HG02678 (cell line): ENCODE data around the gene CTSH.
"Not testable (repeated sequence)": the region's sequence is repeated elsewhere in the genome, so short reads cannot be mapped to it uniquely, and the experiment has no call there.

ENCODE experiments used
- ATAC-seq: cut with Tn5 transposase; IDR thresholded peaks from one replicate; pipeline ENCODE4 v1.9.1; 2021; ENCODE audit warnings: mild to moderate bottlenecking, moderate library complexity; ENCODE audit not compliant: unreplicated experiment

The CTSH gene

DNA sequence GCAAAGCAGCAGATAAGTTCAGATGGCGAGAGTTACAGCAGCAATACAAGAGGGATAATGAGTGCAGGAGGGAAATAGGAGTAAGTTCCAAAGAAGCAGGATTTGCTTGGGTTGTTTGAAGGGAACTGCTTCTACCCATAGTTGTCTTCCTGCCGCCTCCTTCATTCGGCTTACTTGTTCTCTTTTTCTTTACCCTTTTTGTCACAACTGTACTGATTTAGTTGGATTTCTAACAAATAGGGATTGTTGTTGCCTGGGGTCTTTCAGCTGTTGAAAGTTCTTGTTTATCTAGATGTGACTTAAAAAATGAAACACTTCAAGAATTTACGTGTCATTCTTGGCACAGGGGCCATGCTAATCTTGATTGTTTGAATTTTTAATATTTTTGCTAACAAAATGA is 46.3 kb downstream of the CTSH start:
- no peak for ATAC-seq

DNA sequence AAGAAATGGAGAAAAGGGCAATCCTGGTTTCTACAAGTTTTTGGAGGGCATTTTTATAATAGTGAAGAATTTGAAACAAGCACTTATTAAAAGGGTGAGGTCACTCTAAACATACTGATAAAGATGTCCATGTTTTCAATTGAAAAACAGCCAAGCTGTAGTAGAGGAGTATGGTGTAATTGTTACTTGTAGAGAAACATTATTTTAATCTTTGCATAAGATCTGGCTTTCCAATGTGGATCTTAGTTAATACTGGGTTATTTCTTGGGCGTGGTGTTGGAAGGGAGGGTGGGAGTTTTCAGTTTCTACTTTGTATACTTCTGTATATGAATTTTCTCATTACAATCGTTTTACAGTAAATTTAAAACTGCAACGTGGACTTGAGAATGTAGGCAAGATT is 49.4 kb downstream of the CTSH start:
- no peak for ATAC-seq

DNA sequence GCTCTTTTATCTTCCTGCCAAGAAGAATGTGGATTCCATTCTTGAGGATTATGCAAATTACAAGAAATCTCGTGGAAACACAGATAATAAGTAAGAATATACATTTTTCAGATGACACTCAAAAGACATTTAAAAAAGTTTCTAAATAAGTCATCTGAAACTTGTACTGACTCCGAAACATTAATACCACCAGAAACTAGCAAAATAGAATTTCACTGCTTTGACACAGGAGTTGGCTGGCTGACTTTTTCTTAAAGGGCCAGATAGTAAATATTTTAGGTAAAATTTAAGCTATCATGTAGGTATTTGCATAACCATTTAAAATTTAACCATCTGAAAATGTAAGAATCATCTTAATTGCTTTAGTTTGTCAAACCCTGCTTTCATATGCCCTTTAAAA is 51.3 kb downstream of the CTSH start:
- ATAC-seq: no peak

DNA sequence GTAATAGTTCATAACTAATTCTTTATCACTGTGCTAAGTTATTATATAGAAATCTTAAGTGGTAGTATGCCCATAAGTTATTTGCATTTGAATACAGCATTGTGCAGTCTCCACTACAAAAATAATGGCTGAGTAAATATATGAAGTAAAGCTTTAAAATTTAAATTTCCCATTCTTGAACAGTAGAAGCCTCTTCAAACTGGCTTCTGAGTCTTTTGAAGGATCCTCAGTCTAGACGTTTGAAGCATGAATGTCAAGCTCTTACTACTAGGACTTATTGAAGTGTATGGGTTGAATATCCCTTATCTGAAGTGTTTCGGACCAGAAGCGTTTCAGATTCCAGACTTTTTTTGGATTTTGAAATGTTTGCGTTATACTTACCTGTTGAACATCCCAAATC is 55.8 kb downstream of the CTSH start:
- ATAC-seq: no peak

DNA sequence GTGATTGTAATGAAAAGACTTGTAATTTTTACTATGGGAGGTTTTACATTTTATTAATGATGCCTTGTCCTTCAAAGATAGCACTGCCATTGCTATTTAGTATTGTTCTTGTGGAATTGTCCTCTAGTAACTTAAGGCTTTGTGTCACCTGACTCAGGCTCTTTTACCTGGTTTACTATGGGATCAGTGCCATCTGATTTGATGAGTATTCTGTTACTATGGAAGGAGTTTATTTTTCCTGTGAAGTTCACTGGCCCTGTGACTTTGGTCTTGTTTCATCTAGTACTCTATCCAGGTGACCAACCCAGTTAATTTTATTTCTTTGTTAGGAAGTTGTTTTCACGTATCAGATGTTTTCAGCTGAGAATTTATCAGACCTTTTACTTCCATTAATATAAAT is 63.2 kb downstream of the CTSH start:
- ATAC-seq: no peak

DNA sequence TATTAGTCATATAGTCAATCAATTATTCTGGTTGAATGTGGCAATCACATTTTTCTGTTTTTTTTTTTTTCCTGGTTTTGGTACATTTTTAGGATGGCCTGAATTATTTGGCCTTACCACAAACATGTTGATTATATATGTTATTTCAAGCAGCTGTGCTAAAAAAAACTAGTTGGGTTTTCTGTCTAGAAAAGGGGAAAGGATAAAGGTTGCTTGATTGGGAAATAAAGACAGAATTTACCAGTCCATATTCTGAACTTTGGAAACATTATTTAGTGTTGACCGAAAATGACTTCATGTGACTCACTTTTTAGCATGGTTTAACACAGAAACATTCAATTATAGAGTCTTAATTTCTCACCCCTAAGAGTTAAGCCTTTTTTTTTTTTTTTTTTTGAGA is 64.0 kb downstream of the CTSH start:
- no peak for ATAC-seq

DNA sequence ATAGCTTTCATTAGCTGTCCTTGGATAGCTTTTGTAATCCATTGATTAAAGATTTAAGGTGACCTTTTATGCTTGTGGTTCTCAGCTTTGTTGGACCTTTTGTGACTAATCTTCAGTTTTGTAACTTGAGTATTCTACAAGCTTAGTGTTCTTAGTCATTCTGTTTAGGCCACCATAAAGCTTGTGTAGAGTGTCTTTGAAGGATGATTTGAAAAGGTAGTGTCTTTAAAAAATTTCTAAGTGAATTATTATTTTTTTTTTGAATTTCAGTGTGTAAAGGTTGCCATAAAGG is 64.7 kb downstream of the CTSH start:
- no peak for ATAC-seq

DNA sequence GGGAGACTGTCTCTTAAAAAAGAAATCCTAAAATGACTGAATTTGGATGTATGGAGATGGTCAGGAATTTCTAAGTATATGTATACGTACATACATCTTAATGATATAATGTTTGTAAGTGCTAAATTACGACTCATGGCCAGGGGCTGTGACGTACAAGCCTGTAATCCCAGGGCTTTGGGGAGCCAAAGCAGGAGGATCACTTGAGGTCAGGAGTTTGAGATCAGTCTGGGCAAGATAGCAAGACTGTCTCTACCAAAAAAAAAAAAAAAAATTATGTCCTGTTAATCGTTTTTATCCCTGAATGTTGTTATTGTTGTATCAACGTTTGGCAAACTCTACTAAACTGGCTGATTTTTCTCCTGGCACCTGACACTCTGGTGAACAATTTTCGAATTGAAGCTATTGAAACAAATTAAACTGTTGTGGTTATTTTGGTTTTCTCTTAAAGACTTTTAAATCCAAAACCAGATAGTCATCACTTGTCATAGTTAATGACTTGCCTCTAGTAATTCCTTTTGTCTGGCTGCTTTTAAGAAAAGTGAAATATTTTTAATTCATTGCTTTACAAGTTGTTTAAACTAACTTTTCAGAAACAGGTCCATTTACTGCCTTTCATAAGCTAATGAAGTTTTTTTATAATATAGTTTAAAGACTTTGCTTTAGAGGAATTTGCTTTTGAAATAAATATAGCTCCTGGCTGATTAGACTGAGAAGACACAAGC is 65.2 kb downstream of the CTSH start:
- ATAC-seq: no peak

DNA sequence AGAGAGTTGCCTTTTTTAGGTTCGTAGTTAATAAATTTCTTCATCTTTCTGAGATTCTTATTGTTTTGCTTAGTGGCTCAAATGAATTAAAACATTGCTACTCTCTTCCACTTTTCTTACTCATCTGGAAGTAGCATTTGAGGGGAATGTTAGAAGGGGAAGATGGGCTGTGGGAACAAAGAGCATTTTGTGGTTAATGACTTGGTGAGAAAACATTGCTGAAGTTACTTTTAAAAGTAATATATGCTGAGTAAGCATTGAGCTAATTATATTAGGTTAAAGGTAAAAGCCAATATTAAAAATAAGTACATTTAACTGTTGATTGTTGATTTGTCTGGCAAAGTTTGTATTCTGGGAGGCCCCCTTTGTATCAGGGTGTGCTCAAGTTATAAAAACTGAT is 66.5 kb downstream of the CTSH start:
- no peak for ATAC-seq

DNA sequence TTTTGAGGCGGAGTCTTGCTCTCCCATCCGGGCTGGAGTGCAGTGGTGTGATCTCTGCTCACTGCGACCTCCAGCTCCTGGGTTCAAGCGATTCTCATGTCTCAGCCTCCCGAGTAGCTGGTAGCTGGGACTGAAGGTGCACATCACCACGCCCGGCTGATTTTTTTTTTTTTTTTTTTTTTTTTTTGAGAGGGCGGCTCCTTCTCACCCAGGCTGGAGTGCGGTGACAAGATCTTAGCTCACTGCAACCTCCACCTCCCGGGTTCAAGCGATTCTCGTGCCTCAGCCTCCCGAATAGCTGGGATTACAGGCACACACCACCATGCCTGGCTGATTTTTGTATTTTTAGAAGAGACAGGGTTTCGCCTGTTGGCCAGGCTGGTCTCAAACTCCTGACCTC is 67.9 kb downstream of the CTSH start:
- not testable (repeated sequence) for ATAC-seq

DNA sequence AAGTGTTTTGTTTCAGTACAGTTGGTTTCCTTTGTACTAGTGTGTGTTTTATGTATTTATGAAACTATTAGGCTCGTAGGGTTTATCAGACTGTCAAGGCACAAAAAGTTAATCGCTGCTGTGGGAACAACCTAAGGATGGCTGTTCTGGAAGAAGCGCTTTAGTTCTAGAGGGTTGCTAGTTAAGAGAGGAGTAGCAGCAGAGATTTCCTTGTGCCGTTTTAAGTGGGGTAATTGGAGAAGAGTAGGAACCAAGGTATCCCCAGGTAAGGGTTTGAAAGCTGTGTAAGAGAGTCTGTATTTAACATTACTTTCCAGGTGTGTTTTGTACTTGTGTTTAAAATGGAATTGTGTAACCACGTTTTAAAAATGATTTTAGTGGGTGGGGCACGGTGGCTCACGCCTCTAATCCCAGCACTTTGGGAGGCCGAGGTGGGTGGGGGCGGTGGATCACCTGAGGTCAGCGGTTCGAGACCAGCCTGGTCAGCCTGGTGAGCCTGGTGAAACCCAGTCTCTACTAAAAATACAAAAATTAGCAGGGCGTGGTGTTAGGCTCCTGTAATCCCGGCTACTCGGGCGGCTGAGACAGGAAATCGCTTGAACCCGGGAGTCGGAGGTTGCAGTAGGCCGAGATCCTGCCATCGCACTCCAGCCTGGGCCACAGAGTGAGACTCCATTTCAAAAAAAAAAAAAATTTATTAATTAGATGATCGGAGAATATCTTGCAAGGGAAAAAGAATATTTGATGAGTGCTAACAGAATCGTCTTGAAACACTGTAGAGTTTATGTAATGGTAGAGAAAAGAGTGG is 69.5 kb downstream of the CTSH start:
- no peak for ATAC-seq

DNA sequence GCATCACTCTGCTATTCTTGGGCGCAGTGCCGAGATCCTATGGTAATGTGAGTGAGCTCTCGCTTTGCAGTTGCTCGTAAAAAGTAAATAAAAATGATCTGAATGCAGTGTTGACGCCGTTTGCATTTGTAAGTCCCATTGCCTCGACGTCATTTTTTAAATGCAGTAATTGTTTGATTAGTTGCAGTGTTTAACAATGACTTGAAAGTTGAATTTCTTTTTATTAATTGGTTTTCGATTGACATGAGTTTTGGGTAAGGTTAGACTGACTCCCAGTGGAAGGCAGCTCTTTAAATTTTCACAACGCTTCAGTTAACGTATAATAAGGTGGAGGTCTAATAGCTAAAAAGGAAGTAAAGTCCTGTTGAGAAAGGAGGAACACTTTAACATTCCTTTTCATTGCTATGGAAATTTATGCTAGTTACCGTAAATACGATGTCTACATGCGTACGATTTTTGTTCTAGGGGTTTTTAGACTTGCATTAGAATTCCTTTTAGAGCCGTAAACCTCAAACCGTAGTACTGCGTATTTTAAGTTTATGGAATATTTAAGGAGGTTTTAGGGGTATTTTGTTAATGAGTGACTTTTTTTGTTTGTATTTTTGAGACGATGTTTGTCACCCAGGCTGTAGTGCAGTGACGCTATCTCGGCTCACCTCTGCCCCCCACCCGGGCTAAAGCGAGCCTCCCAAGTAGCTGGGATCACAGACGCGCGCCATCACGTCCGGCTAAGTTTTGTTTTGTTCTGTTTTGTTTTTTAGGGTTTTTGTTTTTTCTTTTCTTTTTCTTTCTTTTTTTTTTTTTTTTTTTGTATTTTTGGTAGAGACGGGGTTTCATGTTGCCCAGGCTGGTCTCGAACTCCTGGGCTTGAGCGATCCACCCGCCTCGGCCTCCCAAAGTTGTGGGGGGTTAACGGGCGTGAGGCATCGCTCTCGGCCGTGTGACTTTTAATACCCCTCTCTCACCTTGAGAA is 70.8 kb downstream of the CTSH start:
- no peak for ATAC-seq

DNA sequence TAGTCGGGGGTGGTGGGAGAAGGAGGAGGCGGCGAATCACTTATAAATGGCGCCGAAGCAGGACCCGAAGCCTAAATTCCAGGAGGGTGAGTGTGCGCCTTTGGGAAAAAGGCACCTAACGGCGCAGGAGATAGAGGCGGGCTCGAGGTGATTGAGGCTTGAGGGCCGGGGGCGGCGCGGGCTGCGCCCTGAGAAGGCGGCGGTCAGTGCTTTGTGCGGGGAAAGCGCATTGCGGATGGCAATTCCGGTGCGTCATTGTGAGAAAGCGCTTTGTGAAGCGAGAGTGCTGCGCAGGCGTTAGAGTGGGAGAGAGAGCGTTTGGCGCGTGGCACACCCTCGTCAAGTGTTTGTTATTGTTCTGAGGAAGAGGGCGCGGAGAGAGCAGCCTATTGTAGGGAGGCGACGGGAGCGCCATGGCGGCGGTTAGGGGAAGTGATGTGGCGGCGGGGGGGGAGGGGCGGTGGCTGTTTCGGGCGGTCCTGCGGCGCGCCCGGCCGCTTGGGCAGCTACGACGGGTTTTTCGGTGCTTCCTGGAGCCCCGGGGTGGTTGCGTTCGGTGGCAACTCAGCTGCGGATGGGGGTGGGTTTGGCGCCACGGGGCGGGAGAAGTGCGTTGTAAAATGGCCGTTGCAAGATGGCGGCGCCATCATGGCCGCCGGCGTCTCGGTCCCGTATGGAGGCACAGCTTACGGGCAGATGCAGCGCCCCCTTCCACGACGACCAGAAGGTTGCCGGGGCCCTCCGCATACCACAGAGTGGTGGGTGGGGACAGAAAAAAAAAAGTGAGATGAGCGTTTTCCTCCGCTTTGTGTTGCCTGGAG is 71.7 kb downstream of the CTSH start:
- ATAC-seq: peak; percentile 71

DNA sequence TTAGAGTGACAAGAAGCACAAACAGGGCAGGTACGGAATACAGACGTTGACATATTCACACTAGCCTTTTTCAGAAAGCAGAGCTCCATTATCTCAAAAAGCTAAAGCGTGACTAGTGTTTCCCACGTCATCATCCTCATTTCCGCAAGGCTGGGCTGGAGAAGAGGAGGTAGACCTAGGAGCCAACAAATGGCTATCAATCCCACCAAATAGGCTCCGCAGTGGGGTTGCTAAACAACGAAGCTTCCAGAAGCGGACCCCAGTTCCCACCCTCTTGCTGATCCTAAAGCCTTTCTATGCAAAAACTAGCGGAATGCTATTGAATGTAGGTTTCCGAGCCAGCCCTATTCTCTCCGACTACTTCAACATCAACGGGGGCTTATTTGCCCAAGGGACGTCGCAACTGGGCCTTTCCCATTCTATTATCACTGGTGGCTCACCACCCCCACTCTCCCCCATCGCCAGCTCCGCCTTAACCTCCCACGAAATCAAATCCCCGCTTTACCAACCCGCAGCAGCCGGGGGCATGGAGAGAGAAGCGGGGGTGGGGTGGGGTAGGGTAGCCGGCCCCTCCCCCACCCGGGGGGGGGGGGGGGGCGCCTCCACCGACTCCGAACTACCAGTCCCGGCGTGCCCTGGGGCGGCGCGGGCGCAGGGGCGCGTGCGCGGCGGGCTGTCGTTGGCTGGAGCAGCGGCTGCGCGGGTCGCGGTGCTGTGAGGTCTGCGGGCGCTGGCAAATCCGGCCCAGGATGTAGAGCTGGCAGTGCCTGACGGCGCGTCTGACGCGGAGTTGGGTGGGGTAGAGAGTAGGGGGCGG is 72.5 kb downstream of the CTSH start, which contains the start of gene MORF4L1:
Gene MORF4L1, plus strand, starts transcription at position 736 of the 817 bp plus-strand sequence. CDS start 128 bp downstream, outside the sequence.
- peak; percentile 86 for ATAC-seq

DNA sequence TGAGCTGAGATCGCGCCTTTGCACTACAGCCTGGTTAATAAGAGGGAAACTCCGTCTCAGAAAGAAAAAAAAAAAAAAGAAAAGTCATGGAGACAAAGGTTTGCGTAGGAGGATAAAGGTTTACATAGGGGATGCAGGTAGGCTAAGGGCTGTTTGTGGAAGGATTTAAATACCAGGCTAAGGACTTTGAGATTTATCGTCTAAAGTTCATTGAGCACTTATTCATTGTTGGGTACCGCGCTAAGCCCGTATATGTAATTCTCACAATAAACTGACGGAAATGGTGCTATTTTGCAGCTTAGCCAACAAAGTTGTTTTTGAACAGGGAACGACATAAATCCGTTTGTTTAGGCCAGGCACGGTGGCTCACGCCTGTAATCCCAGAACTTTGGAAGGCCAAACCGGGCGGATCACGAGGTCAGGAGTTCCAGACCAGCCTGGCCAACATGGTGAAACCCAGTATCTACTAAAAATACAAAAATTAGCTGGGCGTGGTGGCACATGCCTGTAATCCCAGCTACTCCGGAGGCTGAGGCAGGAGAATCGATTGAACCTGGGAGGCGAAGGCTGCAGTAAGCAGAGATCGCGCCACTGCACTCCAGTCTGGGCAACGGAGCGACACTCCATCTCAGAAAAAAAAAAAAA is 73.2 kb downstream of the CTSH start:
- ATAC-seq: not testable (repeated sequence)
